GM19193 (cell line): ENCODE data around the gene NPBWR2.

Experiments used
- POLR2A ChIP-seq: IDR thresholded peaks from 4 replicates; pipeline ENCODE4 v1.6.1; 2011; ENCODE audit not compliant: insufficient read depth, insufficient read length; ENCODE audit errors: extremely low read depth

NPBWR2 gene

DNA sequence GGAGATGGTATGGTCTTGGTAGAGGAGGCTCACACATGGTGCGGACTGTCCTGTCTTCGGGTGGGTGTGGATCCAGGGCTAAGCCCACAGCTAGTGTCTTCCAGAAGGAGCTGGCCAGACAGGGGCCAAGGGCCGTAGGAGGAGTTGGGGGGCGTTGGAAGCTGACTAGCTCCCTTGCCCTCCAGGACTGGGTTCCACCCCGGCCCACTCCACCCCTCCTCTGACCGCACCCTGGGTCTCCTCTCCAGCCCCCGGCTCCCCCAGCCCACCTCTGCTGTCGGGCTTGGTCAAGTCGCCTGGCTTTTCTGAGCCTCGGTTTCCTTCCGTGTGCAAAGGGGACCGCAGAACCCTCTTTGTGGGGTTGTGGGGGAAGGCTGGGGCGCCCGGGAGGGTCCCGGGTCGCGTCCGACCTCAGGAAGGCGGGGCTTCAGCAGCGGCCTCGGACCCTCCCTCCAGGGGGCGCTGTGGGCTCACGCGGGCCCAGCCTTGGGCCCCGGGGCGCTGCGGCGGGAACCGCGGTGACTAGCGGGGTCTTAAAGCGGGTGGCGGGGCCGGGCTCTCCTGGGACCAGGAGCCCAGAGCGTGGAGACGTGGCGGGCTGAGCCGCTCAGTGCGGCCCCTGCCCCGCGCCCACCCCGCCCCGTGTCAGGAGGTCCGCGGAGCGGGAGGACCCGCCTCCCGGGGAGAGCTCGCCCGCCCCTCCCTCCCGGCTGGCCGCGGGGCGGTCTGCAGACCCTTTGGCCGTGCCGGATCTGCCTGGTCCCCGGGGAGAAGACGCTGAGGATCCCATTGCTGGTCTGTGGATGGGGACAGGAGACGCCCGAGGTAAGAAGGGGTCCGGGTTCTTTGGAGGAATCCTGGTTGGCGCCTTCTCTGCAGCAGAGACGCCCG is 5.4 kb downstream of the NPBWR2 start:
- no peak for TF ChIP-seq POLR2A

- TF ChIP-seq POLR2A, result no peak
These were observed 6.2 kb downstream of the NPBWR2 start for GRCh38 chr20:64100946-64101688.

DNA sequence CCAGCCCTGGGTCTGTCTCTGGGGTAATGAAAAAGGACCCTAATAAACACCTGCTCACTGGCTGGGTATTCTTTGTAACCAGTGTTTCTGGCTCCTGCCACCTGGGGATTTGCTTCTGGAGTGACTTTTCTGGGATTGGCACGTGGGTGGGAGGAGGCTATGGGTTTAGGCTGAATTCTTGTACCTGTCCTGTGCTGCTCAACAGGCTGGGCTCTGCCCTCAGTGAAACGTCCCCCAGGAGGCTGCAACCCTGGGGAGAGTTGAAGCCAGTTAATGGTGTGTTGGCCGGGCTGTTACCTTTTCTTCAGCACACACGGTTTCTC is 6.8 kb downstream of the NPBWR2 start:
- TF ChIP-seq POLR2A, result no peak

DNA sequence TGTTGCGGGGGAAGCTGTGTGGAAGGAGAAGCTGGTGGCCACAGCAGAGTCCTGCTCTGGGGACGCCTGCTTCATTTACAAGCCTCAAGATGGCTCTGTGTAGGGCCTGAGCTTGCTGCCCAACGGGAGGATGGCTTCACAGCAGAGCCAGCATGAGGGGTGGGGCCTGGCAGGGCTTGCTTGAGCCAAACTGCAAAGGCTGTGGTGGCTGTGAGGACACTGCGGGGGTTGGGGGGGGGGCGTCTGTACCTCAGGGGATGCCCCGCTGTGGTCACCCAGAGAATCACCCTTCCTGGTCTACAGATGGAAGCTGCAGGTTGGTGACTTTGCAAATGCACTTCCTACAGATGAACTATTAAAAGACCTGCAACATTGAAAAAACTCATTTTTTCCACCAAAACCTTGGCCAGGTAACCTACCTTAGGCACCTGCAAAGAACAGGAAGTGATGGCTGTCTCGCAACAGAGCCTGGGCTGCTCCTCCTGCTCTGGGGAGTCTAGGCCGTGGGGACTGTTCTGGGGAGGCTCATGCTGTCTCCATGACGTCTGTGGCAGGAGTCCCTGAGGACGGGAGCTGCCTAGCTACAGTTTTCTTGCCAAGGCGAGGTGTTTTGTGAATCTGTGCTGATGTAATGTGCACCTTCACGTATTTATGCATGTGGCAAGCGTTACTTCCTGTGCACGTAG is 7.3 kb downstream of the NPBWR2 start:
- TF ChIP-seq POLR2A, result no peak

- no peak for TF ChIP-seq POLR2A
These were observed 8.1 kb downstream of the NPBWR2 start for GRCh38 chr20:64099086-64099786.

DNA sequence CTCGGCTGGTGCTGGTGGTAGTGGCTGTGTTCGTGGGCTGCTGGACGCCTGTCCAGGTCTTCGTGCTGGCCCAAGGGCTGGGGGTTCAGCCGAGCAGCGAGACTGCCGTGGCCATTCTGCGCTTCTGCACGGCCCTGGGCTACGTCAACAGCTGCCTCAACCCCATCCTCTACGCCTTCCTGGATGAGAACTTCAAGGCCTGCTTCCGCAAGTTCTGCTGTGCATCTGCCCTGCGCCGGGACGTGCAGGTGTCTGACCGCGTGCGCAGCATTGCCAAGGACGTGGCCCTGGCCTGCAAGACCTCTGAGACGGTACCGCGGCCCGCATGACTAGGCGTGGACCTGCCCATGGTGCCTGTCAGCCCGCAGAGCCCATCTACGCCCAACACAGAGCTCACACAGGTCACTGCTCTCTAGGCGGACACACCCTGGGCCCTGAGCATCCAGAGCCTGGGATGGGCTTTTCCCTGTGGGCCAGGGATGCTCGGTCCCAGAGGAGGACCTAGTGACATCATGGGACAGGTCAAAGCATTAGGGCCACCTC is 8.8 kb downstream of the NPBWR2 start:
- TF ChIP-seq POLR2A, result no peak

- no peak for TF ChIP-seq POLR2A
These were observed 10.8 kb downstream of the NPBWR2 start for GRCh38 chr20:64096535-64096934.

GRCh38 chr20:64095927-64096326 is 11.4 kb downstream of the NPBWR2 start:
- TF ChIP-seq POLR2A, result no peak

DNA sequence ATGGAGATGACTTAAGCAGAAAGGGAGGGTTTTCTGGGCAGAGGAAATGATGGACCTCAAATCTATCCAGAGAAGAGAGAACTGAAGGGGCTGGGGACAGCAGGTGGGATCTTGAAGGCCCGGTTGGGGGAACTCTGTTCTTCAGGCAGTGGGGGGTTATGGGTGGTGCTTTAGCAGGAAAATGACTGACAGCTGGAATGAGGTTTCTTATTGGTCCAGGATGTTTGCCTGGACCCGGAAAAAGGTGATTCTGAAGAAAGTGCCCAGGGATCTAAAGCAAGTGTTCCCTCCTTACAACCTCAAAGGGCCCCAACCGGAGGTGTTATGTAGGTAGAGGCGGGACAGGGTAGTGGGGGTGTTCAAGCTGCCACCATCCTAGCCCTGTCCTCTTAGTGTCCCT is 11.9 kb downstream of the NPBWR2 start:
- no peak for TF ChIP-seq POLR2A

DNA sequence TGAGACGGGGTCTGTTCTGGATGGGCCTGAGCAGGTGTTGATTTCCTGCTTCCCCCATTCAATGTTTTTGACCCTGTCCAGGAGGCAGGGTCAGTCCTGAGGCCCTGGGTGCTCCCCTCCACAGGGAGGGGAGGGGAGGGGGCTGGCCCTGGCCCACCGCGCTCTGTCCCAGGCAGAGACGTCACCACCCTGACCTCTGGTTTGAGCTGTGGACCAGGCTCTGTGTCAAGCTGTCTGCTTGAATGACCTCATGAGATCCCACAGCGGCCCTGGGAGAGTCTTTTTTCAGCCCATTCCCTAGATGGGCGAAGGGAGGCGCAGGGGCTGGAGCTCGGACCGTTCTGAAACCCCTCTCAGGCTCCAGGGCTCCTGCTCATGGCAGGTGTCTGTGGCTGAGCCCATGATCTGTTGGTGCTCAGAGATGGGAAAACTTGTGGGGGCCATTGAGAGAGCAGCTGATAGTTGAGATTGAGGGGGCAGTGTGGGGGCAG is 14.3 kb downstream of the NPBWR2 start:
- TF ChIP-seq POLR2A, result no peak

- no peak for TF ChIP-seq POLR2A
These were observed 14.9 kb downstream of the NPBWR2 start for GRCh38 chr20:64092258-64093012.

- TF ChIP-seq POLR2A, result no peak
These were observed 15.6 kb downstream of the NPBWR2 start for GRCh38 chr20:64091770-64092169.

- no peak for TF ChIP-seq POLR2A
These were observed 16.0 kb downstream of the NPBWR2 start for GRCh38 chr20:64091340-64091739.

DNA sequence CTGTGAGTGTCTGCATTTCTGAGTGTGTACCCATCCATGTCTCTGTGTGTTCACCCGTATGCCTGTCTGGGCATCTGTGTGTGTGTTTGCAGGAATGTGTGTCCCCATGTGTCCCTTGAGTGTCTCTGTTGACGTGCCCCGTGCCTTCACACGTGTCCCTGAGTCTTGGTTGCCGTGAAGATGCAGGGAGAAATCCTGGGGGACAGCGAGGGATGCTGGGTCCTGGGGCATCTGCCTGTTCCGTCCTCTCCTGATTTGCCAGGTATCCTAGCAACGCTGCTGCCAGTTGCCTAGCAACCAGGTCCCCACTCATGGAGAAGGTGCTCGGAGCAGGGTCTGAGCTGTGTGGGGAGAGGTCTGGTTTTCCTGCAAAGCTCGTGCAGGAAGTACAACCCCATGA is 17.2 kb downstream of the NPBWR2 start:
- no peak for TF ChIP-seq POLR2A
